ENCODE measurements around the gene PKD1. TPM values are rescaled to one million over a fixed set of nuclear protein-coding genes. Genes with fewer than 3 reads are reported as not detected.
A peak's percentile ranks its signal among the peaks of the same experiment; 100 is the strongest.

Gene PKD1
- total RNA-seq, 2 donors from 2014 or later, result 218 to 276 TPM

DNA sequence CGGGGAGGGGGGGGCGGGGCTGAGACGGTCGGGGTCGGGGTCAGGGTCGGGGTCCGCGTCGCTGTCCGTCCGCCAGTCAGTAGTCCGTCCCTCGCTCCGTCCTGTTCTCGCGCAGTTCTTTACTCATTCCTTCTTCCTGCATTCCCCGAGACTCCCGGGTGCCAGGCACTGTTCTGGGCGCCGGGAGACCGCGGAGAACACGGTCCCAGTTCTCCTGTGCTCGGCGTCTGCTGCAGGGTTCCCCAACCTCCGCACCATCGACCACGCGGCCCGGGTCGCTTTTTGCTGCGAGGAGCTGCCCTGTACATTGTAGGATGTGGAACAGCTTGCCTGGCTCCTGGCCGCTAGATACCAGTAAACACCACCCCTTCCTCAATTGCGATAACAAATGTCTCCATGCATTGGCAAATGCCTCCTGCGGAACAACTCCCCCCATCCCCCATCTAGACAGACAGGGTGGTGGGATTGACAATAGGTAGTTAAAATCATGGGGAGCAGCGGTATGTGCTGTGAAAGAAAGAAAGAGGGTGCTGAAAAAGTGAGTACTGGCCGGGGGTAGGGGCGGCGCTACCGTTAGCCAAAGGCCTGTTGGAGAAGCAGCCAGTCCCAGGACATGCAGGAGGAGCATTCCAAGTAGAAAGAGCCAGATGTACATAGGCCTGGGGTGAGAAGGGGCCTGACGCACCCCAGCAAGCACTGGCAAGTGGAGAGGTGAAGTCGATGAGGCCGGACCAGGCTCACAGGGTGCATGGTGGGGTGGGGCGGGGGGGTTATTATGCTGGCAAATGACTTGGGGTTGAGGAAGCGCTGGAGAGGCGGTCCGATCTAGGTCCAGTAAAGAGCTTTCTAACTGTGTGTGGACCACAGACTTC lies 20.5 kb upstream of the PKD1 start:
- H3K4me3 ChIP-seq, result peak overlapping the region; percentile 62 to 78
- no peaks in the 10 kb centered on the region for H3K9me3 ChIP-seq
- H3K4me1 ChIP-seq, result peaks cover 3 to 85% of the 10 kb centered on the region in 2 donors
- DNase-seq (ENCODE audit: low spot score), result peak; percentile 62
- peak overlapping the region; percentile 54 to 76 for H3K27ac ChIP-seq
- peaks cover 9% of the 10 kb centered on the region for H3K36me3 ChIP-seq
- no peaks in the 10 kb centered on the region for H3K27me3 ChIP-seq
- TF ChIP-seq, protein P1, sequence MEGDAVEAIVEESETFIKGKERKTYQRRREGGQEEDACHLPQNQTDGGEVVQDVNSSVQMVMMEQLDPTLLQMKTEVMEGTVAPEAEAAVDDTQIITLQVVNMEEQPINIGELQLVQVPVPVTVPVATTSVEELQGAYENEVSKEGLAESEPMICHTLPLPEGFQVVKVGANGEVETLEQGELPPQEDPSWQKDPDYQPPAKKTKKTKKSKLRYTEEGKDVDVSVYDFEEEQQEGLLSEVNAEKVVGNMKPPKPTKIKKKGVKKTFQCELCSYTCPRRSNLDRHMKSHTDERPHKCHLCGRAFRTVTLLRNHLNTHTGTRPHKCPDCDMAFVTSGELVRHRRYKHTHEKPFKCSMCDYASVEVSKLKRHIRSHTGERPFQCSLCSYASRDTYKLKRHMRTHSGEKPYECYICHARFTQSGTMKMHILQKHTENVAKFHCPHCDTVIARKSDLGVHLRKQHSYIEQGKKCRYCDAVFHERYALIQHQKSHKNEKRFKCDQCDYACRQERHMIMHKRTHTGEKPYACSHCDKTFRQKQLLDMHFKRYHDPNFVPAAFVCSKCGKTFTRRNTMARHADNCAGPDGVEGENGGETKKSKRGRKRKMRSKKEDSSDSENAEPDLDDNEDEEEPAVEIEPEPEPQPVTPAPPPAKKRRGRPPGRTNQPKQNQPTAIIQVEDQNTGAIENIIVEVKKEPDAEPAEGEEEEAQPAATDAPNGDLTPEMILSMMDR (IDR thresholded peaks at IDR 0.05), result no peak

DNA sequence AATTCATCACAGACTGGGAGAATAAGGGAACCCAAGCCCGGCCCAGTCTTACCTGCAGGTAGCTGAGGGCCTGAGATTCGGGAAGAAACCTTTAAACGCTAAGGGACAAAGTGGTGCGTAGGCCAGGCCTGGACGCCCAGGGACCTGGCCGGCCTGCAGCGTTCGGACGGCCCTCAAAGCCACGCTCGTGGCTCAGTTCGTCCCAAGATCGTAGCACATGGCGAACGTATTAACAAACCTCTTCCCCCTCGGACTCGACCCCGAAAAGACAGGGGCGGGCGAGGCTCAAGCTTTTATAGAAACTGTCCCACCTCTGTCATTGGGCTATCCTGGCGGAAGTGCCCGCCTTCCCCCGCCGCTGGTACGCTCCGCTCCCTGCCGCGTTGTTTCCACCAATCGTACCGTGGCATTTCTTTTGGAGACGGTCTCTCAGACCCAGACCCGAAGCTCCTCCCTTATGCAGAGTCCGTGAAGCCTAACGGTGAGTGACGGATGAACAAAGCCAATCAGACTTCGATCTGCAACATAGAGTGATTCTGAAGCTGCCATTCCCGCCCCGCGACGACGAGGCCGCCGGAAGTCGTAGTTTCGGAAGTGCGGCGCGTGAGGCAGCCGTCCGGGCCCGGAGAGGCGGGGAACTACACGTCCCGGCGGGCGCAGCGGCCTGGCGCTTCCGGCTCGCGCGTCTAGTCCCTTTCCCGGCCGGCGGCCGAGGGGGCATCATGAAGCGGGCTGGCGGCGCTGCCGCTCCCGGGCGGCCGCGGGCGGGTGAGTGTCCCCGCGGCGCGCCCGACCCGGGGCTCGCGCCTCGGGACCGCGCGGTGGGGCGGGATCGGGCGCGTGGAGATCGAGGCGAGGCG lies 19.6 kb upstream of the PKD1 start, which contains the start of gene TRAF7:
Gene TRAF7, plus strand, starts transcription at position 692 of the 860 bp plus-strand sequence. CDS start 8,139 bp downstream, outside the sequence.
- DNase-seq (ENCODE audit: low spot score), result peak; percentile 100
- H3K4me1 ChIP-seq, result peaks cover 3 to 85% of the 10 kb centered on the region in 2 donors

DNA sequence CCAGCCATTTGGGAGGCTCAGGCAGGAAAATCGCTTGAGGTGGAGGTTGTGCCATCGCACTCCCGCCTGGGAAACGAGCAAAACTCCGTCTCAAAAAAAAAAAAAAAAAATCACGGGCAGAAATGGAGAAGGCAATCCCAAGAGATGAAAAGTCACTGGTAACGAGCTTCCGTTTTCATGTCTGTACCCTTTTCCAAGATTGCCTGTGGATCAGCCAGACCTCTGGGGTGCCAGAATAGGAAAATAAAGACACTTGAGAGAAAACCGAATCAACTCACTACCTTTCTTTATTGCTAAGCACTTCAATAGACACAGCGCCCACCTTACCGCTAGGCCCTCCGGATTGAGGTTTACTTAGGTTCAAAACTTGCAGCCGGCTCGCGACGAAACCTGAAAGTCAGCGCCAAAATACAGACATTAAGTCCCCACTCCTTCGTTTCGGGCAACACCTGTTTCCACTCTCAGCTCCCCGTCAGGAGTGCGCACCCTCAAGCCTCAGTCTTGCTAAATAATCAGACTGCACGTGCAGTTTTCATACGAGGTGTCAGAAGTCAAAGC lies 18.9 kb upstream of the PKD1 start:
- no peaks in the 10 kb centered on the region for H3K9me3 ChIP-seq
- peaks cover 10% of the 10 kb centered on the region for H3K36me3 ChIP-seq
- peak overlapping the region; percentile 66 to 82 for H3K27ac ChIP-seq
- TF ChIP-seq, protein P1 (IDR thresholded peaks at IDR 0.05), result no peak
- no peaks in the 10 kb centered on the region for H3K27me3 ChIP-seq
- DNase-seq (ENCODE audit: low spot score), result no peak
- H3K4me1 ChIP-seq, result peaks cover 3 to 85% of the 10 kb centered on the region in 2 donors
- peak overlapping the region; percentile 80 to 84 for H3K4me3 ChIP-seq

More for the DNA sequence above, 19.6 kb upstream of the PKD1 start, which contains the start of gene TRAF7:
- peaks cover 10% of the 10 kb centered on the region for H3K36me3 ChIP-seq
- H3K4me3 ChIP-seq, result peak within 1 kb of the TSS; percentile 80 to 84
- no peaks in the 10 kb centered on the region for H3K27me3 ChIP-seq
- peak within 1 kb of the TSS; percentile 66 to 82 for H3K27ac ChIP-seq
- TF ChIP-seq, protein P1 (IDR thresholded peaks at IDR 0.05), result no peak
- no peaks in the 10 kb centered on the region for H3K9me3 ChIP-seq

DNA sequence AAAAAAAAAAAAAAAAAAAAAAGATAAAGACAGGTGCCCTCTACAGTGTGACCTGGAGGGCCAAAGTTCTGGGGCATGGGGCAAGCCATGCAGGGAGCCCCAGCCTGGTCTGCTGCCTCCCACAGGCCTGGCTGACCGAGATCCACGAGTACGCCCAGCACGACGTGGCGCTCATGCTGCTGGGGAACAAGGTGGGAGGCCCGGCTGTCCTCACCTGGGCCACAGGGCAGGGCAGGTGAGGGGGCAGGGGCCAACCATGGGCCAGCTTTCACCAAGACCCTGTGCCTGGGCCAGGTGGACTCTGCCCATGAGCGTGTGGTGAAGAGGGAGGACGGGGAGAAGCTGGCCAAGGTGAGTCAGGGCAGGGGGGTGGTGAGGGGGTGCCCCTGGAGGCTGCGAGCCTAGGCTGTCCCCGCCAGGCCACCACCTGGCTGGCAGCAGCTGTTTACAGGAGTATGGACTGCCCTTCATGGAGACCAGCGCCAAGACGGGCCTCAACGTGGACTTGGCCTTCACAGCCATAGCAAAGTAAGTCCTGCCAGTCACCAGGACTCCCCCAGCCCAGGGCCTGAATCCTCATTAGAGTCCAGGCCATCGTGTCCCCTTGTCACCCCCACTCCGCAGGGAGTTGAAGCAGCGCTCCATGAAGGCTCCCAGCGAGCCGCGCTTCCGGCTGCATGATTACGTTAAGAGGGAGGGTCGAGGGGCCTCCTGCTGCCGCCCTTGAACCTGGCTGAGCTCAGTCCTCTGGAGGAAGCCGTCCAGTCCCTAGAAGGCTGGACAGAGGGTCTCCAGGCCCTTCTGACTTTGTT lies 17.2 kb upstream of the PKD1 start:
- peaks cover 3 to 85% of the 10 kb centered on the region in 2 donors for H3K4me1 ChIP-seq

More for the DNA sequence above, 17.2 kb upstream of the PKD1 start:
- peak overlapping the region; percentile 80 to 84 for H3K4me3 ChIP-seq
- H3K27me3 ChIP-seq, result no peaks in the 10 kb centered on the region
- no peaks in the 10 kb centered on the region for H3K9me3 ChIP-seq
- H3K36me3 ChIP-seq, result peaks cover 10% of the 10 kb centered on the region
- H3K27ac ChIP-seq, result peak overlapping the region; percentile 67 to 82
- DNase-seq (ENCODE audit: low spot score), result no peak
- TF ChIP-seq, protein P1 (IDR thresholded peaks at IDR 0.05), result no peak
